WTC11 (cell line): ENCODE results near the gene STX18. TPM values are rescaled to one million over a fixed set of nuclear protein-coding genes. Genes with fewer than 3 reads are reported as not detected.

ENCODE experiments used
- ATAC-seq: fragments of 200-7000 bp; cut with Tn5 transposase; 2 replicates; pipeline ENCODE4 v1.10.0; 2021; ENCODE audit warnings: mild to moderate bottlenecking, moderate library complexity
- CTCF ChIA-PET: fragments of 300-600 bp; sonication (Branson Sonifier 250); formaldehyde crosslinking; loops from one replicate; lab custom pipeline; 2021; ENCODE audit warnings: antibody characterized with exemption; lab: Charles Lee
- POLR2A ChIA-PET: fragments of 350-600 bp; sonication (Branson Sonifier 250); formaldehyde crosslinking; loops from one replicate; lab custom pipeline; 2021; ENCODE audit warnings: antibody characterized with exemption; lab: Charles Lee
- DNase-seq: peaks from one replicate; pipeline ENCODE4 v3.0.0; 2021; ENCODE audit warnings: low spot score
- H3K27ac Mint-ChIP-seq: 2 replicates; pipeline ENCODE4 v1.8.0; 2021; ENCODE audit warnings: mixed read lengths
- H3K27me3 Mint-ChIP-seq: 2 replicates; pipeline ENCODE4 v1.8.0; 2021; ENCODE audit warnings: low read depth, mild to moderate bottlenecking, moderate library complexity, mixed read lengths
- H3K36me3 Mint-ChIP-seq: 2 replicates; pipeline ENCODE4 v1.8.0; 2021; ENCODE audit warnings: mixed read lengths
- H3K4me1 Mint-ChIP-seq: 2 replicates; pipeline ENCODE4 v1.8.0; 2022; ENCODE audit warnings: mixed read lengths
- H3K4me3 Mint-ChIP-seq: 2 replicates; pipeline ENCODE4 v1.8.0; 2021; ENCODE audit warnings: mild to moderate bottlenecking, moderate library complexity, mixed read lengths
- H3K9me3 Mint-ChIP-seq: 2 replicates; pipeline ENCODE4 v1.8.0; 2021; ENCODE audit warnings: mixed read lengths
- E2F4 ChIP-seq: sonication (generic); formaldehyde crosslinking; IDR thresholded peaks from 2 replicates; pipeline ENCODE4 v1.8.1; 2022; ENCODE audit warnings: low read depth, mild to moderate bottlenecking, moderate library complexity, missing genetic modification reagents, borderline replicate concordance
- E2F5 ChIP-seq: sonication (generic); formaldehyde crosslinking; IDR thresholded peaks from 2 replicates; pipeline ENCODE4 v1.8.1; 2022; ENCODE audit warnings: mild to moderate bottlenecking, moderate library complexity, missing genetic modification reagents
- ETV6 ChIP-seq: sonication (generic); formaldehyde crosslinking; IDR thresholded peaks from 2 replicates; pipeline ENCODE4 v1.8.1; 2022; ENCODE audit warnings: mild to moderate bottlenecking, missing genetic modification reagents
- GRHL2 ChIP-seq: fragments of 250-450 bp; sonication (Bioruptor Pico); IDR thresholded peaks from 2 replicates; pipeline ENCODE4 v1.8.0; 2022; ENCODE audit warnings: mild to moderate bottlenecking, moderate library complexity; ENCODE audit not compliant: insufficient replicate concordance, severe bottlenecking
- GTF2I ChIP-seq: fragments of 250-450 bp; sonication (Bioruptor Pico); conservative IDR thresholded peaks from 2 replicates; pipeline ENCODE4 v1.4.0; 2021; ENCODE audit warnings: mild to moderate bottlenecking
- JAZF1 ChIP-seq: fragments of 250-450 bp; sonication (Bioruptor Pico); IDR thresholded peaks from 2 replicates; pipeline ENCODE4 v1.9.0; 2021; ENCODE audit warnings: moderate library complexity, mild to moderate bottlenecking, inconsistent platforms
- MAX ChIP-seq: sonication (generic); formaldehyde crosslinking; IDR thresholded peaks from 2 replicates; pipeline ENCODE4 v1.8.0; 2022; ENCODE audit warnings: mild to moderate bottlenecking, missing genetic modification reagents
- NFATC4 ChIP-seq: fragments of 250-450 bp; sonication (Bioruptor Pico); IDR thresholded peaks from 2 replicates; pipeline ENCODE4 v1.9.0; 2021; ENCODE audit warnings: mild to moderate bottlenecking
- RELA ChIP-seq: sonication (generic); formaldehyde crosslinking; IDR thresholded peaks from 2 replicates; pipeline ENCODE4 v1.8.1; 2022; ENCODE audit warnings: missing genetic modification reagents, mild to moderate bottlenecking, borderline replicate concordance
- TEAD1 ChIP-seq: sonication (generic); formaldehyde crosslinking; IDR thresholded peaks from 2 replicates; pipeline ENCODE4 v1.8.0; 2022; ENCODE audit warnings: mild to moderate bottlenecking, missing genetic modification reagents
- TEAD4 ChIP-seq: sonication (generic); formaldehyde crosslinking; IDR thresholded peaks from 2 replicates; pipeline ENCODE4 v1.8.0; 2022; ENCODE audit warnings: mild to moderate bottlenecking, missing genetic modification reagents
- ZNF317 ChIP-seq: sonication (generic); formaldehyde crosslinking; IDR thresholded peaks from 2 replicates; pipeline ENCODE4 v1.8.1; 2023; ENCODE audit warnings: low read depth, mild to moderate bottlenecking, moderate library complexity, missing genetic modification reagents, borderline replicate concordance
- ZNF512 ChIP-seq: sonication (generic); formaldehyde crosslinking; IDR thresholded peaks from 2 replicates; pipeline ENCODE4 v1.8.1; 2022; ENCODE audit warnings: missing genetic modification reagents, borderline replicate concordance
- ZNF532 ChIP-seq: fragments of 250-450 bp; sonication (Bioruptor Pico); IDR thresholded peaks from 2 replicates; pipeline ENCODE4 v1.9.0; 2021; ENCODE audit warnings: mild to moderate bottlenecking, borderline replicate concordance
- total RNA-seq: library from RNA; stranded (reverse); gene quantifications from 3 replicates; pipeline ENCODE4 v1.2.3, GENCODE V29; 2021

STX18 gene
- total RNA-seq, 1 experiment from 2014 or later, result 16.9 TPM

- TF ChIP-seq ZNF532 (CRISPR knock-in tag) (0 out of 2 replicates have a peak, but pooled peaks have one; percentile 28), GRHL2 (CRISPR knock-in tag) (no peak), MAX (CRISPR knock-in tag) (peak; percentile 91), JAZF1 (CRISPR knock-in tag) (no peak), NFATC4 (no peak), GTF2I (CRISPR knock-in tag) (no peak), TEAD4 (CRISPR knock-in tag) (no peak), TEAD1 (CRISPR knock-in tag) (peak; percentile 91)
- TF ChIP-seq, all 79 proteins: peak for 8
Measured at GRCh38 chr4:4430492-4431195, 111.2 kb downstream of the STX18 start (continued).

- peaks cover 57% of the 10 kb centered on the region for H3K4me1 Mint-ChIP-seq
- H3K27me3 Mint-ChIP-seq, result peaks cover 8% of the 10 kb centered on the region
- POLR2A ChIA-PET, result no interaction called here
- no peak overlapping the region for H3K4me3 Mint-ChIP-seq
- no peak for DNase-seq
- ATAC-seq, result no peak
- H3K27ac Mint-ChIP-seq, result no peak overlapping the region
- TF ChIP-seq ZNF512, result no peak
- TF ChIP-seq TEAD1 (CRISPR knock-in tag), result no peak
- TF ChIP-seq E2F5 (CRISPR knock-in tag), result no peak
- no peak for TF ChIP-seq E2F4 (CRISPR knock-in tag)
- TF ChIP-seq RELA (CRISPR knock-in tag), result no peak
- TF ChIP-seq ETV6, result no peak
- no peak for TF ChIP-seq MAX (CRISPR knock-in tag)
- no peak for TF ChIP-seq ZNF317 (CRISPR knock-in tag)
- H3K9me3 Mint-ChIP-seq, result no peaks in the 10 kb centered on the region
- no peaks in the 10 kb centered on the region for H3K36me3 Mint-ChIP-seq
- CTCF ChIA-PET, result interaction anchor here (1.0 to 3.1 kb wide), 2 partner anchors 44 to 169 kb away, joined by 3 to 27 read pairs; no protein-coding TSS in a partner anchor
Measured at GRCh38 chr4:4428966-4429875, 112.6 kb downstream of the STX18 start.
